ENCODE measurements around the gene ATAD3C.
A peak's percentile ranks its signal among the peaks of the same experiment; 100 is the strongest.
"Not testable (repeated sequence)": the region's sequence is repeated elsewhere in the genome, so short reads cannot be mapped to it uniquely, and the experiment has no call there.

The ATAD3C gene, protein sequence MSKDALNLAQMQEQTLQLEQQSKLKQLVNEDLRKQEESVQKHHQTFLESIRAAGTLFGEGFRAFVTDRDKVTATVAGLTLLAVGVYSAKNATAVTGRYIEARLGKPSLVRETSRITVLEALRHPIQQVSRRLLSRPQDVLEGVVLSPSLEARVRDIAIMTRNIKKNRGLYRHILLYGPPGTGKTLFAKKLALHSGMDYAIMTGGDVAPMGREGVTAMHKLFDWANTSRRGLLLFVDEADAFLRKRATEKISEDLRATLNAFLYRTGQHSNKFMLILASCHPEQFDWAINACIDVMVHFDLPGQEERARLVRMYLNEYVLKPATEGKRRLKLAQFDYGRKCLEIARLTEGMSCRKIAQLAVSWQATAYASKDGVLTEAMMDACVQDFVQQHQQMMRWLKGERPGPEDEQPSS

DNA sequence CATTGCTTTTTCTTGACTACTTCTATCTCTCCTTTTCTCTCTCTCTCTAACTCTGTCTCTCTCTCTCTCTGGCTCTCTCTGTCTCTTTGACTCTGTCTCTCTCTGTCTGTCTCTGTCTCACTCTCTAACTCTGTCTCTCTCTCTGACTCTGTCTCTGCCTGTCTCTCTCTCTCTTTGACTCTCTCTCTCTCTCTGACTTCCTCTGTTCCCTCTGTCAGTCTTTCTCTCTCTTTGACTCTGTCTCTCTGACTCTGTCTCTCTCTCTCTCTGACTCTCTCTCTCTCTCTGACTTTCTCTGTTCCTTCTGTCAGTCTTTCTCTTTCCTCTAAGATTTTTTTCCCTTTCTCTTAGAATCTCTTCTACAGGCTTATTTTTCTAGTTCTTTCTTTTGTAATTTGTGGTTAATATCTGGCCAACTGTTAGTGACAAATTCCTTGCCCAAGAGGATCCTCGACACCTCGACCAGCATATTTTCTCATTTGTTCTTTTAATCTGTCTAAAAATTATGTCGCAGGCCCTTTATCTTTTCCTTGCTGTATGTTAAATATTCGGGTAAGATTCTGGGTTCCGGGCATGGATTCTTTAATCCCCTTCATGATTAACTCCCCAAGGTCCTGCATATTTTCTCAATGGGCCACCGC, at the start of gene ATAD3C:
Gene ATAD3C, plus strand, starts transcription at position 591 of the 641 bp plus-strand sequence. CDS start 995 bp downstream, outside the sequence.
- DNase-seq (ENCODE audit: low read depth in 2 of 2): no peak

DNA sequence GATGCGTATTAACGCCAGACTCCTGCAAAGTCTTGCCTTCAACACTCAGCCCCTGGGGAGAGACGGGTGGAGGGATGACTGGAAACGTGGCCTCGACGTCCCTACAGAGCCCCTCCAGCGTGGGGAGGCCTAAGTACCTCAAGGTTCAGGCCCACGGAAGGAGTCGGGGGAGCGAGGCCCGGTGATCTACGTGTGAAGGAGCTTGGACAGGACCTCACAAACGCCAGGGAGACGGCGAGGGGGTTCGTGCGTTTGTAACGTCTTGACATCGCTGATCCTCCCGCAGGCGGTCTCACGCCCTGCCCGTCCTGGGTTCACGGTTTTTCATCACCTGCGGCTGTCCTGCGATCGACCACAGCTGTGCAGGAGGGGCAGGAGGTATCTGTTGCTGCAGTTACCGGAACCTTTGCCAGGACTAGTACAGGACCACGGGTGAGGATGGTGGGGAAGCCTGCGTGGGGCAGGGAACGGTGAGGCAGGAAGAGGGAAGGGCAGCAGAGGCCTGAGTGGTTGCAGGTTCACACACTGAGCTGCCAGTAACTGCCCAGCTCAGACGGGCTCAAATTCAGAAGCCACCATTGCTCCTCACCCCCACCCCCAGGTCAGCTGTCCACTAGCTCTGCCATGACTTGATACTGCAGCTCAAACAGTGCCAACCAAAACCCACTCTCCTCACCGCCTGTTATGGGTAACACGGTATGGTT, 49.5 kb upstream of the ATAD3C start:
- no peak for DNase-seq (ENCODE audit: low read depth in 2 of 2)

DNA sequence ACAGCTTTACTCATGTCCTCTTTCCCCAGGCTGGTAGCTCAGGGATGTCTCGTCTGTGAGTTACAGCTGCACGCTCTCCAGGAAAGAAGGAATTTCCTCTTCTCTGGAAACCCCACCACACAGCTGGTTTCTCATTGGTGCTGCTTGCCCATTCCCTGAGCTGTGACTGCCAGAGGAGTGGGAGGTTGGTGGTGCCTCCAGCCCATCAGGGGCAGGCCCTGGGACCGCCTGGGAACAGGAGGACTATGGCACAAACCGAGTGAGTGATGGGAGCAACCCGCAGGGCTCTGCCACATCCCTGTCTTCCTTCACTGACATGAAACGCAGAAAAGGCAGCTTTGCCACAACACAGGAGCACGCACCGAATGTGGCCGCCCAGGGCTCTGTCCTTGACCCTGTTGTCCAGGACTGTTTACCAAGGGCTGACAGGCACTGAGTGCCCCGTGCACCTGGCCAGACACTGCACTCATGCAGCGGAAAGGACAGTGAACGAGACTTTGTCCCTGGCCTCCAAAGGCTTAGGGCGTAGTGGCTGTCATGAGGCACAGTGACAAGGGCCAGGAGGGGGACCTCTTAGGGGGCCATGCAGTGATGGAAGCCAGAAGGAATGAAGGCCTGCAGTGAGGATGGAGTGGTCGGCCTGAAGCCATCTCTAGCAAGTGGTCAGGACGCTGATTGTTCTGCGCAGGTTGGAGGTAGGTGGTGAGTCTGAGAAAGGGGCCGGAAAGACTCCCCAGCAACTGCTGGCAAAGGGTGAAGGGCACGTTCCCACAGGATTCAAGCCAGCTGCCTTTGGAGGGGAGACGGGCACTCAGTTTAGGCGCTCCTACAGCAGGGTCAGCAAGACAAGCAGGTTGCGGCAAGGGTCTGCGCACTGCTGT, 48.7 kb upstream of the ATAD3C start:
- DNase-seq (ENCODE audit: low read depth in 2 of 2): no peak

DNA sequence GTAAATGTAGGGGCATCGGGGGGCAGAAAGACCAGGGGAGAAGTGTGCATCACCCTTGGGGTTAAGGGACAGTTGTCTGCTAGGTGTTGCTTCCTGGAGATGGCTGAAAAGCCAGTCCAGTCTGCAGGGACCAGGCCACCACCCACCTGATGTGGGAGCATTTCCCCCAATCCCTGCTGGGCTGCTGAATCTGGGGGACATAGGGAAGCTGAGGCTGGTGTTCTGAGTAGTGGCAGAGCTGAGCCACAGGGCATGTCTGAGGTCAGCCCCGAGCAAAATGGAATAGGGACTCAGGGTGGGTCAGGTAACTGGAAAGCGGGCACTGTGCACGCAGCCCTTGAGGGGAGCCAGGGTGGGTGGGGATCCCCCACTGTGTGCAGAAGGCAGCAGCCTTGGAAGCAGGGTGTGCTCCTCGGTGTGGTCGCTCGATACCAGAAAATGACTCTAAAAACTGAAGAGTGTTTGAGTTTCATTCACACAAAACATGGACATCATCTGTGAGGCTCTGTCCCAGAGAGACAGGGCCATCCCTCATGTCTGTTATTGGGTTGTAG, 48.0 kb upstream of the ATAD3C start:
- no peak for DNase-seq (ENCODE audit: low read depth in 2 of 2)

DNA sequence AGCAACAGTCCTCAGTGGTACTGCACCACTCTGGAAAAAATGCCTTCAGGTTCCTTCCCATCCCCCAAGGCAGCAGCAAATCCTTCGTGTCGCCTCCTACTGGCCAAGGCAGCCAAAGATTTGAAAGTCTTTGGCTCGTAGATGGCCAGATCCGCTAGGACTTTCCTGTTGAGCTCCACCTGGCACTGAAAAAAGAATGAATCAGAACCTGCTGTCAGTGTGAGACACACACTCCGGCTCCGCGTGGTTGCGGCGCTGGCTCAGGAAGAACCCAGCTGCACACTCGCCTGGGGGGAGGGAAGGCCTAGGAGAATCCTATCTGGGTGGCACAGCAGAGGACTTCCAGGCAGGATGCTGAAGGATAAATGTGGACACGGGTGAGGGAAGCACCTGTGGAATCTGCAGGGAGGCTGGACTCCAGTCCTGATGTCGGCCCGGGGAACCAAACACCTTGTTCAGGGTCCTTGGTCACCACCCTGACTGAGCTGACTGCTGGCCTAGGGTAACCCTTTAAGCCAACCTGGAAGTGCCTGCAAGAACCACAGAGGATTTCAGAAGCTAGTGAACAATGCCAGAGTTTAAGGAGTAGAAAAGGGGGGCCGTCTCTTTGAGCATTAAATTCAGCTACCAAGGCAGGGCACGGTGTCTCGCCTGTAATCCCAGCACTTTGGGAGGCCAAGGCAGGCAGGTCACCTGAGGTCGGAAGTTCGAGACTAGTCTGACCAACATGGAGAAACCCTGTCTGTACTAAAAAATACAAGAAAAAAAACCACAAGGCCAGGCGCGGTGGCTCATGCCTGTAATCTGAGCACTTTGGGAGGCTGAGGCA, 47.2 kb upstream of the ATAD3C start:
- DNase-seq (ENCODE audit: low read depth in 2 of 2): peak in 1 of 2 donors; percentile 23

DNA sequence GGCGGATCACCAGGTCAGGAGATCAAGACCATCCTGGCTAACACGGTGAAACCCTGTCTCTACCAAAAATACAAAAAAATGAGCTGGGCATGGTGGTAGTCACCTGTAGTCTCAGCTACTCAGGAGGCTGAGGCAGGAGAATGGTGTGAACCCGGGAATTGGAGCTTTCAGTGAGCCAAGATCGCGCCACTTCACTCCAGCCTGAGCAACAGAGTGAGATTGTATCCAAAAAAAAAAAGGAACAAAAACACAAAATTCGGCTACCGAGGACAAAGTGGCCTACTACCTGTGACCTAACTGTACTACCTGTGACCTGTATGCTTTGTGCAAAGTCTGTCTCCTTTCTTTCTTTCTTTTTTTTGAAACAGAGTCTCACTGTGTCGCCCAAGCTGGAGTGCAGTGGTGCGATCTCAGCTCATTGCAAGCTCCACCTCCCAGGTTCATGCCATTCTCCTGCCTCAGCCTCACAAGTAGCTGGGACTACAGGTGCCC, 46.5 kb upstream of the ATAD3C start:
- not testable (repeated sequence) for DNase-seq (ENCODE audit: low read depth in 2 of 2)

DNA sequence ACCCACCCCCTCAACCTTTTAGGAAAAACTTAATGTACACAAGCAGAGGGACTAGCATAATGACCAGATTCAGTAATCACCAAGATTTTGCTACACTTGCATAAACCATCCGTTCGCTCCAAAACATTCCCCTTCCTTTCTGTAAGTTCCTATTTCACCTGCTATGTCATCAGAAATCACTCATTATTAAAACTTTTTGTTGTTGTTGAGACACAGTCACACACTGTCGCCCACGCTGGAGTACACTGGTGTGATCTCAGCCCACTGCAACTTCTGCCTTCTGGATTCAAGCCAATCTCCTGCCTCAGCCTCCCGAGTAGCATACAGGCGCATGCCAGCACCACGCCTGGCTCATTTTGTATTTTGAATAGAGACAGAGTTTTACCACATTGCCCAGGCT, 45.8 kb upstream of the ATAD3C start:
- DNase-seq (ENCODE audit: low read depth in 2 of 2): no peak

DNA sequence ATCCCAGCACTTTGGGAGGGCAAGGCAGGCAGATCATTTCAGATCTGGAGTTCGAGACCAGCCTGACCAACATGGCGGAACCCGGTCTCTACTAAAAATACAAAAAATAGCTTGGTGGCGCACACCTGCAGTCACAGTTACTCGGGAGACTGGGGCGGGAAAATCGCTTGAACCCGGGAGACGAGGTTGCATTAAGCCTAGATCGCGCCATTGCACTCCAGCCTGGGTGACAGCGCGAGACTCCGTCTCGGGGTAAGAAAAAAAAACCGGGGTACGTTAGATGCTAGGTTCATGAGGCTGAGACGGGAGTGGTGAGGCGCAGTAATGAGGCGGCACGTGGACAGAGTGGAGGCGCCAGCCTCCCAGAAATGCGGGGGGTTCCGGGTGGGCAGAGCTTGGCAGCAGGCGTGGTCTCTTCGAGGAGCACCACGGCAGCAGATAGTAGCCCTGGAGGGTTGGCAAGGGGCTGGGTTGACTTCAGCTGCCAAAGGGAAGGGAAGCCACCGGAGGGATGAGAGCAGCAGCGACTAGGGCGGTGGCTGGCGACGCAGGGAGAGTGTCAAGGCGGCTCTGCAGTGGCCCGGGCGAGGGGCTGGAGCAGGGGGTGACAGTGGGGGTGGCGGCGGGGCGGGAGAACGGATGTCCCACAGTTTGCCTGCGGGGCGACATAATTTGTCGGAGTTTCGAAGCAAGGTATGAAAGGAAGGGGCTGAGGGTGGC, 43.2 kb upstream of the ATAD3C start:
- DNase-seq (ENCODE audit: low read depth in 2 of 2): no peak

DNA sequence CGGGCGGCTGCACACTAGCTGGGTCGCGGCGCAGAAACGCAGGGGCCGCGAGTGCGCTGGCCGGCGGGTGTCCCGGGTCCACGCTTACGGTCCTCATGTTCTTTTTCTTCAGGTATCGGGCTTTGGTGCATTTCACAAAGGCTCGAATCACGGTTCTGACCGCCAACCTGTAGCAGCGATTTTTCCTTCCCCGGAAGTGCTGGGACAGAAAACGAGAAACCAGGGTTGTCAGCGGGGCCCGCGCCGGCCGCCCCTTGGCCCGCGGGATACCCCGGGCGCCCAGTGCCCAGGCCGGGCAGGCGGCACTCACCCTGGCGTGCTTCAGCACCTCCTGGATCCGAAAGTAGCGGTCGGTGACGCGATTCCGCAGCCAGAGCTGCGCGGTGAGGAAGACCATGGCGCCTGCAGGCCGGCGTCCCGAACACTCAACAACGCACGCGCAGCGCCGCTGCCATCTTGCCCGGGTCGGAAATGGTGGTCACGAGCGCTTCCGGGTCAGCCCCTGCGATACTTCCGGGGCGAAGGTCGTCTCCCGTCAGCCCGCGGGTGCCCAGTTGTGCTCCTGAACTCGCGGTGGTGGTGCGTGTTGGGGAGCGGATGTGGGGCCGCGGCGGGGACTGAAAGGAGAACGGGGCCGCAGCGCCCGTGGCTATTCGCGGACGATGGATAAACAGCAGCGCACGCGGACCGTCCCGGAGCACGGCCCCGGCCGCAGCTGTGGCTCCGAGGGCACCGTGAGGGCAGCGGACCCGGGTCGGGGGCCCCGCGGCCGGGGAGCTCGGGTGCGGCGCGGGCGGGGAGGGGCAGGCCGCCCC, 42.5 kb upstream of the ATAD3C start, which contains the start of gene MRPL20:
Gene MRPL20, minus strand, starts transcription at position 473 of the 815 bp plus-strand sequence. Its CDS starts 76 bp downstream, at position 397.
- DNase-seq (ENCODE audit: low read depth in 2 of 2): peak; percentile 89 to 92

DNA sequence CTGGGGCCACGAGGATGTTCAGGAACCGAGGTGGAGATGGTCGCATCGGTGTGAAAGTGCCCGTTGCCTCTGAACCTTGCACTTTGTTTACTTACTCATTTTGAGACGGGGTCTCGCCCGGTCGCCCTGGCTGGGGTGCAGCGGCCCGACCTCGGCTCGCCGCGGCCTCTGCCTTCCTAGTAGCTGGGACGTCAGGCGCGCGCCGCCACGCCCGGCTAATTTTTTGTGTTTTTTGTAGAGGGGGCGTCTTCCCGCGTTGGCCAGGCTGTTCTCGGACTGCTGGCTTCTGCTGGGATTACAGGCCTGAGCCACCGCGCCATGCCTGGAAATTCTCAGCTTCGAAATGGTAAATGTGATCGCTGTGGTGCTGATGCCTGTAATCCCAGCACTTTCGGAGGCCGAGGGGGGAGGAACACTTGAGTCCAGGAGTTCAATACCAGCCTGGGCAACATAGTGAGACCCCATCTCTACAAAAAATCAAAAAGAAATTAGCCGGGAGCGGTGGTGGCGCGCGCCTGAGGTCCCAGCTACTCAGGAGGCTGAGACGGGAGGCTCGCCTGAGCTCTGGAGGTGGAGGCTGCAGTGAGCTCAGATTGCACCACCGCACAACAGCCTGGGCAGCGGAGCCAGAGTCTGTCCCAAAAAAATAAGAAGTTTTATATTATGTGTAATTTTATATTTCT, 41.7 kb upstream of the ATAD3C start:
- no peak for DNase-seq (ENCODE audit: low read depth in 2 of 2)

DNA sequence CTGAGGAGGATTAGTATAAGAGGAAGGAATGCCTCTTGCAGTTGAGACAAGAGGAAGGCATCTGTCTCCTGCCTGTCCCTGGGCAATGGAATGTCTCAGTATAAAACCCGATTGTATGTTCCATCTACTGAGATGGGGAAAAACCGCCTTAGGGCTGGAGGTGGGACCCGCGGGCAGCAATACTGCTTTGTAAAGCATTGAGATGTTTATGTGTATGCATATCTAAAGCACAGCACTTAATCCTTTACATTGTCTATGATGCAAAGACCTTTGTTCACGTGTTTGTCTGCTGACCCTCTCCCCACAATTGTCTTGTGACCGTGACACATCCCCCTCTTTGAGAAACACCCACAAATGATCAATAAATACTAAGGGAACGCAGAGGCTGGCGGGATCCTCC, 39.3 kb upstream of the ATAD3C start:
- DNase-seq (ENCODE audit: low read depth in 2 of 2): not testable (repeated sequence)

DNA sequence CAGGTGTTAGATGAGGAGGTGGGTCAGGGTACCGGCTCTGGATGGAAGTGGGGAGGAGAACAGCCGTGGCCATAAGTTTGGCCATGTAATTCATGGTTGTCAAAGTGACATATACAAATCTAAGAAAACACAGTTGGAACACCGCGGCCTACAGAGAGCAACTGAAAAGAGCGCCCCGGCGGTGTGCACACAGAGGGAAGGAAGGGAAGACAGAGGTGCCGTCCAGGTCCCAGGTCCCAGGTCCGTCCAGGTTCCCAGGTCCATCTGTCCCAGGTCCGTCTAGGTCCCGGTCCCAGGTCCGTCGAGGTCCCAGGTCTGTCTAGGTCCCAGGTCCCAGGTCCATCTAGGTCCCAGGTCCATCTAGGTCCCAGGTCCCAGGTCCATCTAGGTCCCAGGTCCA, 37.9 kb upstream of the ATAD3C start:
- no peak for DNase-seq (ENCODE audit: low read depth in 2 of 2)

DNA sequence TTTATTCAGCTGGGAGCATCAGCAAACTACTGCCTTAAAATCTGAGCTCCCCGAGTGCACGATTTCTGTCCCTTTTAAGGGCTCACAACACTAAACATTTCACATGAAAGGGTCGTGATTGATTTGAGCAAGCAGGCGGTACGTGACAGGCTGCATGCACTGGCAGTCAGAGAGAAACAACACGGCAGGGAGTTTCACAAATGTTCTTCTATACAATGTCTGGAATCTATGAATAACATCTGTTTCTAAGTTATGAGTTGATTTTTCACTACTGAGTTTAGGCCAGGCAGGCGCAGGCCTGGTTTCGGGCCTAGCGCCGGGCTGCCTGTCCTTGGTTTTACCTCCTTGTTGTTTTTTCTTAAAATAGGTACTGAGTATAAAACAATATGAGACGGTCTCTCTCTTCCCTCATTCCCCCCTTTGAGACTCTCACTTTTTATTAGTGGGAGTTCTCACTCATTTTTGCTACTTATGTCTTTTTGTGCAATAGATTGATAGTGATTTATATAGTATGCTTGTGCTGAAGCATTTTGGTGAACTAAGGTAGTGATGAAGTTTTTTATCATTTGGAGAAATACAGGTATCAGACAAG, 37.1 kb upstream of the ATAD3C start:
- not testable (repeated sequence) for DNase-seq (ENCODE audit: low read depth in 2 of 2)

DNA sequence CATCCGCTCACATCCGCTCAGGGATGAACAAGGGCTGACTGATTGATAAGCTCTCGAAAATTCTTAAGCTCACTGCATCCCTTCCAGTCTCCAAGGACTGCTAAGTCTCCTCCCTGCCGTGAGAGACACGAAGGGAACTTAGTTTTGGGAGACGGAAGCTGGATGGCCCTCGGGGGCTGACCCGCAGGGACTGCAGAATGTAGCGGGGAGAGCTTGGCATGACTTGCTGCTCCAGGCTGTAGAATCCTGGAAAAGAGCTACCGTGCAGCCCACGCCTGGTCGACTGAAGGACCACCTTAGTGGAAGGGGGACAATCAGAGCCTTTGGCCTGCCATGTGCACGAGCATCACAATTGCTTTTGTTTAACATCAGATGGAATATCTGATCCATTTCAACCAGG, 33.7 kb upstream of the ATAD3C start:
- no peak for DNase-seq (ENCODE audit: low read depth in 2 of 2)

DNA sequence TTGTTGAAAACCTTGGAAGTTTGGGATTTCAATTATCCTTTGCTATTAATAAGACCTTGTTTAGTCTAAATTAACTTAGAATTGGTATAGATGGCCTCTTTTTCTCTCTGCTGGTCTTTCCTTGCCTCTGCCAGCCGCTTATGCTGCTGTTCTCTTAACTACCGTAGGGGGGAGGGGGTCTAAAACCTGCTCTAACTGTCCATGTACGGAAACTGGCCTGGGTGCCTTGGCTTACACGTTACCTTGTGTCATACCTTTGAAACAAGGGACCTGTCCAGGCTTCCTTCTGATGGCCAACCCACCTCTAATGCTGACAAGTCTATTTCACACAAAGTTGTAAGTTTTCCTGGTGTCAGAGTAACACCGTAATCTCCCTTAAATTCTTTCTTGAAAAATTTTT, 32.1 kb upstream of the ATAD3C start:
- not testable (repeated sequence) for DNase-seq (ENCODE audit: low read depth in 2 of 2)

DNA sequence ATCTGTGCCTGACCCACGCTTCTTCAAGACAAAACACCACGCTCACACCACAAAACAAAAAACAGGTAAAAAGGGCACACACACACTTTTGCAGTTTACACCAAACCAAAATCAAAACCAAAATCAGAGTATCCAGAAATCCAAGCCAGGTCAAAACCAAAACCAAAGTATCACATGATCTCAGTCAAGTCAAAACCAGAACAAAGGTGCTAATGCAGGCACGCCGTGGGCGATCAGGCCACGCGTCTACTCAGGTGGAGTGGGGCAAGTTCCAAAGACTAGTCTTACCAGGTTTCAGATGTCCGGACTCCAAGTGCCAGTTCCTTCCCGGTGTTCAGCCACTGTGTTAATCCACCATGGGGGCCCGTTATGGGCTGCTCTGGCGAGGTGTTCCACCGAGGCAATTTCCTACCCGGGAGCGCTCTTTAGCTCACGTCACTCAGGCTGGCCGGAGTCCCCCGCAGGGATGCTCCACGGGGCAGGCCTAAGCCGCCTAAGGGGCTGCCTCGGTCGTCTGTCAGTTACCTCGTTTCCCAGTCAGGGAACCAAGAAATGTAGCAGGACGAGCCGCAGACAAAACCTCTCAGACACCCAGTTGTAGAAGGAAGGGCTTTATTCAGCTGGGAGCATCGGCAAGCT, 31.5 kb upstream of the ATAD3C start:
- not testable (repeated sequence) for DNase-seq (ENCODE audit: low read depth in 2 of 2)

Data from stimulated activated CD4-positive, alpha-beta T cell treated with anti-CD3 and anti-CD28 coated beads, Interleukin-1b, Interleukin-23, amount 100 ng/mL, for 4 hours (primary cell).